GM19372 (cell line): Measurements from ENCODE around the gene HMX1.
A peak's percentile ranks its signal among the peaks of the same experiment; 100 is the strongest.

ENCODE experiments used
- ATAC-seq: cut with Tn5 transposase; IDR thresholded peaks from one replicate; pipeline ENCODE4 v1.9.1; 2021; ENCODE audit warnings: mild to moderate bottlenecking, low read depth, moderate library complexity; ENCODE audit not compliant: unreplicated experiment

The HMX1 gene

GRCh38 chr4:8871417-8872401 lies at the start of gene HMX1:
HMX1 (minus strand) TSS chr4:8871839; CDS start chr4:8871614, 225 bp downstream.
- no peak for ATAC-seq

DNA sequence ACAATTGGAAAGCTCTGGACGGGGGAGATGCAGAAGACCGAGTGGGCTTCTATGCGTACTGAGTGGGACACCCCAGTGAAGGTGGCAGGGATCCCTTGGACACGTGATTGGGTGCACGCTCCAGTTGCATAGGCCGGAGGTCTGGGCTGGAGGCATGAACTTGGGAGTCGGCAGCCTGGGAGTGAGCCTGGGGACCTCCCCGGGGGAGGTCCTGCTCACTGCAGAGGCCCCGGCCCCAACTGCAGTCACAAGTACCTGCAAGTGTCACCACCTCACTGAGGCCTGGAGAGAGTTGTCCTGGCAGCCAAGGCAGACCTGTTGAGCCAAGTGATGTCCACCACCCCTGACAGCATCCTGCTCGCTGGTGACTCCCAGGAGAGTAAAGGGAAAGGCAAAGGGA lies 49.3 kb upstream of the HMX1 start:
- ATAC-seq: no peak

- no peak for ATAC-seq
These were observed 48.8 kb upstream of the HMX1 start for GRCh38 chr4:8920289-8920965.

DNA sequence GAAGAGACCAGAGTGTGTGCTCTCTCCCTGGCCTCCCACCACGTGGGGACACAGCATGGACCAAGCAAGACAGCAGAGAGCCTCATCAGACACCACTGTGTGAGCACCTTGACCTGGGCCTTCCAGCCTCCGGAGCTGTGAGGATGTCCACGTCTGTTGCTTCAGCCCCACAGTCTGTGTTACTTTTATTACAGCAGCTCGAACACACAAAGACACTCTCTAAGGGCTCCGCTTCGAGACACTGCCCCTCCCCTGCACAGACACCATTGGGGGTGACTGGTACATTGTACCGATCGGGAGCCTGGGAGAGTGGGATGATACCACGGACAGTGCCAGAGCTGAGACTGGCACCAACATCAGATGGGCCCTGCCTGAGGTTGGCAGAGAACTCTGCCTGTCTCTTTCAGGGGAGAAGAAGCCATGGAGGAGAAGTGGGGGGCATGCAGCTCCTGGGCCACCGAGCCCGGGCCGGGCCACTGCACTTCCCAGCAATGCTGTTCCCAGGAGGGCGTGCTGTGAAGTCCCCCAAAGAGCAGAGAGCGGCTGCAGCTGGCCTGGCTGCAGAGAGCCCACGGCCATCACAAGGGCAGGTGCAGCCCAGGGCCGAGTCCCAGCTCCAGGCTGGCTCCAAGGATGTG lies 48.1 kb upstream of the HMX1 start:
- ATAC-seq: no peak

GRCh38 chr4:8917868-8918783 lies 46.5 kb upstream of the HMX1 start:
- peak; percentile 82 for ATAC-seq

GRCh38 chr4:8917321-8917811 lies 45.7 kb upstream of the HMX1 start:
- ATAC-seq: no peak

GRCh38 chr4:8916906-8917305 lies 45.3 kb upstream of the HMX1 start:
- no peak for ATAC-seq

DNA sequence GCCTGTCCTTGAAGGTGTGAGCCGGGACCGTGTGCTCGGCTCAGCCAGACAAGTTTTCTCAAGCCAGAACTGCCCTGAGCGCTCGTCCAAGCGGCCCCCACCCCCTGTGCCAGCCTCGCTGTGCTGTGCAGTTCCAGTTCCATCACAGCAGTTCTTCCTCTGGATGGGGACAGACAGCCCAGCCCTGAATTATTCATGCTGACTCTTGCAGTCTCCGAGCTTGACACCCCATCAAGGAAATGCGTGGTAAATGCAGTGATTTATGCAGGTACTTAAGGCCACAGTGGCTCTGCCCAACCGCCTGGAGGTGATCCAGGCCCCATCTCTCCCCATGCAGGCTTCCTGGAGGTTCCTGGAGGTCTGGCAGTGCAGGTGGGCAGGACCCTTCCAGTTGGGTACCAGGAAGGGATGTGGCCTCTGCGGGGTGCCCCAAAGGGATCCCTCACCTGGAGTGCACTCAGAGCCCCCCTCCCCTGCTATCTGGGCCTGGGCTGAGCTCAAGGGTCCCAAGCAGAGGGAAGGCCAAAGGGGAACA lies 44.8 kb upstream of the HMX1 start:
- no peak for ATAC-seq

- no peak for ATAC-seq
These were observed 43.9 kb upstream of the HMX1 start for GRCh38 chr4:8915201-8916200.

DNA sequence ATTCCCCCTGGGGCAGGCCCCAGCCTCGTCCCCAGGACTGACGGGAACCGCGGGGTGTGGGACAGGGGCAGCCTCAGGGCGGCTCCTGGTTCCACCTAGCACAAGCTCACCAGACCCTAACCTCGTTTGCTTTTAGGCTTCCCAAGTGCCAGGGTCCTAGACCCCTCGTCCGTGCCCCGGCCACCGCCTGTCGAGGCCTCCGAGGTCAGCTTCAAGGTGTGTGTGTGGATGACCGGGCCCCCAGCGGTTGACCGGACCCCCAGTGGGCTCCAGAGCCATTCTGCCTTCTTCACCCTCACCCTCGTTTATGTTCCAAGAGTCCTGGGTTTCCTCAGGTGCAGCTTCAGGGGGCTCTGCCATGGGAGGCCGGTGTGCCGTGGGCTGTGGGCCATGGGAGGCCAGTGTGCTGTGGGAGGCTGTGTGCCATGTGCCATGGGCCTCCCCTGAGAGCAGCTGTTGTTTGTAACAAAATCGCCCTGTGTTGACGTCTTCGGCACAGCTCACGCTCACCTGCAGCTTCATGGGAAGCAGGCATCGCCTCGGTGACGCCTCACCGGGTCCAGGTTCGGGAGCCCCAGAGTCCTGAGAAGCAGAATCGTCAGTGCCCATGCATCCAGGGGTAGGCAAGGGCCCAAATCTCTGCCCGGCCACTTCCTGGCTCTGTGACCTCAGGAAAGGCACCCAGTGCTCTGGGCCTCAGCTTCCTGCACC lies 43.0 kb upstream of the HMX1 start:
- ATAC-seq: no peak

DNA sequence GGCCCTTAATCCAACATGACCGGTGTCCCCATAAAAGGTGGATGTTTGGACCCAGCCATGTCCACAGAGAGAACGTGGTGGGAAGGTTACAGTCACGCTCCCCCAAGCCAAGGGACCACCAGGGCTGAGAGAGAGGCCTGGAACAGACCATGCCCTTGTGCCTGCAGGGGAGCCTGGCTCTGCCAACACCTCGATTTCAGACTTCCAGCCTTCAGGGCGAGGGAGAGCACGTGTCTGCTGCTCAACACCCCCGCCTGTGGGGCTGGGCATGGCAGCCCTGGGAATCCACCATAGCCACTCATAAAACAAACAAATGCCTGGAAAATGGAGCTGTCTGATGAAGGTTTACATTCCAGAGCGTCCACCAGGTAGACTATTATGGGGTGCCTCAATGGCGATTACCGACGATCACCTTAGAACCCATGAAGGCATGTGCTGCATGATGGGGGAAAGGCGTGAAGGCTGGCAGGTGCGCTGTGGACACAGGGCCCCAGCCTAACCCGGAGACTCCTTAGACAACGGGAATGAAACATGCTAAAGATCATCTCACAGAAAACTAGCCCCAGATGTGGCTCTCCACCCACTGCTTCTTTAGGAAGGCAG lies 42.3 kb upstream of the HMX1 start:
- ATAC-seq: no peak

DNA sequence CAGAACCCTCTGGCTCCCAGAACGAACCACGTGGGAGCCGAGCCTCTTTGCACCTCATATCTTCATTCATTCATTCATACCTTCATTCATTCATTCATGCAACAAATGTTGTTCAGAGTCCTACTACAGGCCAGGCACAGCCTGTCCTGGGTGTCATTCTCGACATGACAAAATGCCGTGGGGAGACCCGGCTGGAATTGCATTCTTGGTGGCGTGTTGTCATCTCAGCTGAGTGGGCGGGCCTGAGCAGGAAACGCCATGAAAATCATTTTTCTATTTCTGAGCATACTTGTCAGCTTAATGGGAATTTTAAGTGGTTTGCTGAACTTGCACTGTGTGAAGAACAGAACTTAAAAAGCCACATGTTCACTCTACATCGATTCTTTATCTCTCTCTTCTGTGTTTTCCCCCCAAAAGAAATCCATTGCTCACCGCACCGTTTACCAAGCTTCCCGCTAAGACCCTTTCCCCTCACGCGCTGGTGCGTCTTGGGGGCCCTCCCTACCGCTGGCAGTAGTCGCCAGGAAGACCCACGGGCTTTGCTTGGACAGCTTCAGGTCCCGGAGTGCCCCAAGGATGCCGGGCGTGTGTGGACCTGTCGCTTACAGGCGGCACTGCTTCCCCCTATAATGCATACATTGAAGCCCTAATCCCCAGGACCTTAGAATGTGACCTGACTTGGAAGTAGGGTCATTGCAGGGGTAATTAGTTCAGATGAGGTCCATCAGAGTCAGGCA lies 41.6 kb upstream of the HMX1 start:
- no peak for ATAC-seq

- no peak for ATAC-seq
These were observed 40.9 kb upstream of the HMX1 start for GRCh38 chr4:8912506-8912905.

- ATAC-seq: no peak
These were observed 40.4 kb upstream of the HMX1 start for GRCh38 chr4:8912089-8912455.

DNA sequence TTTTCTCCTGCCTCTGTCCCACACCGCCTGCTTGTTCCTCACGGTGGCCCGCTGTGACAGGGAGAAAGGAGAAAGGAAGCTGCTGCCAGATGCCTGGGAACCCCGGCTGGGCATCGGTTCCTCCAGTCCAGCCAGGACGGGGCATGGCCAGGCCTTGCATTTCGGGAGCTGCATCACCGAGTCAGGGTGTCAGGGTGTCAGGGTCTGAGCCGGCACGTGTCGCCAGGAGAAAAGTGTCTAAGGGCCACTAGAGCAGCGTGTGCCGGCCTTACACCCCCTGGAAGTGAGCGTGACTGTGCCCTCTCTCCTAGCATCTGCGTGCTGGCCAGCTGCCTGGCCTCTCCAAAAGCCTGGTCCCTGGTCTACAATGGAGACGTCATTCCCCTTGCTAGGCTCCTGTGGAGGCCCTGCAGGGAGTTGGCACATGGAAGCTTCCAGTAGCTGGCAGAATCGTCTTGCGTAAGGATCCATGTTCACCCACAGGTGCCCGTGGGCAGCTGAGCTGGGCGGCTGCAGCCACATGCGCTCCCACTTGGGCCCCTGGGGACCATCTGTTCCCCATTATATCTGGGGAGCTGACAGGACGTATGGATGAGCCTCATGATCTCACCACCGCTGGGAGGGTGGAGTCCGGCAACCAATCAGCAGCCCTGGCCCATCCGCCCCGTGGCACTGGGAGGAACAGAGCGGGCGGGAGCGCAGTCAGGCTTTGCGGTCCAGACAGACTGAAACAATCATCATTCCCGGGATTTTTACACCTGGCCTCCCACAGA lies 39.9 kb upstream of the HMX1 start:
- no peak for ATAC-seq

GRCh38 chr4:8910822-8911315 lies 39.2 kb upstream of the HMX1 start:
- ATAC-seq: no peak
